A549 (cell line): ENCODE results near the gene PPAT. TPM values are rescaled to one million over a fixed set of nuclear protein-coding genes. Genes with fewer than 3 reads are reported as not detected.
"Not testable (repeated sequence)": the region's sequence is repeated elsewhere in the genome, so short reads cannot be mapped to it uniquely, and the experiment has no call there.

ENCODE experiments used
- ATAC-seq, 2 experiments: fragments of 200-7000 bp in 1 of 2; fragments of >200 bp in 1 of 2; cut with Nextera tagmentation in 1 of 2; cut with Tn5 transposase in 1 of 2; 3 replicates each; pipeline versions ENCODE4 v1.8.0 to v1.9.1; 2018 to 2020; ENCODE audit warnings: mild to moderate bottlenecking in 1 of 2, moderate library complexity in 1 of 2
- CTCF ChIA-PET: fragments of 300-600 bp; sonication (Branson Sonifier 250); formaldehyde crosslinking; extraction: SDS; loops from one replicate; lab custom pipeline; 2021; ENCODE audit warnings: antibody characterized with exemption, inconsistent platforms; lab: Yijun Ruan, JAX
- POLR2A ChIA-PET: fragments of 350-600 bp; formaldehyde crosslinking; extraction: SDS; loops from one replicate; lab custom pipeline; 2021; ENCODE audit warnings: antibody characterized with exemption, inconsistent platforms; lab: Yijun Ruan, JAX
- DNase-seq, 2 experiments: peaks; one replicate each; pipeline versions ENCODE4 v3.0.0 to v3.0.0-alpha.2; 2011 to 2016; ENCODE audit warnings: low read depth in 1 of 2, low spot score in 1 of 2
- FAIRE-seq: peaks from 2 replicates; lab custom pipeline; 2011; peaks lifted over from hg19 to GRCh38; lab: Jason Lieb, UNC
- H3K27ac ChIP-seq, 2 experiments: fragments of >200 bp; sonication (Bioruptor Twin); formaldehyde crosslinking; 3 replicates each; pipeline ENCODE4 v1.5.1; 2016 to 2017
- H3K4me1 ChIP-seq: fragments of >200 bp; sonication (Bioruptor Twin); formaldehyde crosslinking; 3 replicates; pipeline ENCODE4 v1.6.1; 2016
- H3K4me2 ChIP-seq: fragments of >200 bp; sonication (Bioruptor Twin); formaldehyde crosslinking; 3 replicates; pipeline ENCODE4 v1.6.1; 2016
- H3K4me3 ChIP-seq: fragments of >200 bp; sonication (Bioruptor Twin); formaldehyde crosslinking; 3 replicates; pipeline ENCODE4 v1.5.1; 2016
- H3K9me3 ChIP-seq: fragments of >200 bp; sonication (Bioruptor Twin); formaldehyde crosslinking; 3 replicates; pipeline ENCODE4 v1.6.1; 2016
- ATOH8 ChIP-seq: fragments of 250-450 bp; sonication (Bioruptor Pico); IDR thresholded peaks from 2 replicates; pipeline ENCODE4 v1.5.0; 2020; ENCODE audit warnings: low read depth, mild to moderate bottlenecking, moderate library complexity
- E2F6 ChIP-seq: IDR thresholded peaks from 2 replicates; pipeline ENCODE4 v1.6.1; 2012; ENCODE audit warnings: low read depth, borderline replicate concordance
- EHF ChIP-seq: fragments of 250-450 bp; sonication (Bioruptor Pico); IDR thresholded peaks from 2 replicates; pipeline ENCODE4 v1.5.0; 2020; ENCODE audit warnings: mild to moderate bottlenecking
- ELK1 ChIP-seq: fragments of 150-350 bp; IDR thresholded peaks from 2 replicates; pipeline ENCODE4 v1.6.1; 2014; ENCODE audit warnings: low read depth, mild to moderate bottlenecking, low read length
- FOSL2 ChIP-seq, 2 experiments: fragments of 450-650 bp in 1 of 2; fragments of >200 bp in 1 of 2; sonication (Bioruptor Twin) in 1 of 2; formaldehyde crosslinking; IDR thresholded peaks; 2 replicates each; pipeline versions ENCODE4 v1.5.0 to v1.6.1; 2016 to 2020; ENCODE audit warnings: mild to moderate bottlenecking in 1 of 2, moderate library complexity in 1 of 2
- HDAC2 ChIP-seq: fragments of 200-600 bp; sonication (generic); IDR thresholded peaks from 2 replicates; pipeline ENCODE4 v1.6.1; 2016
- HES2 ChIP-seq: fragments of >200 bp; sonication (Bioruptor Twin); formaldehyde crosslinking; IDR thresholded peaks from 2 replicates; pipeline ENCODE4 v1.6.1; 2016
- HEYL ChIP-seq: fragments of 250-450 bp; sonication (Bioruptor Pico); IDR thresholded peaks from 2 replicates; pipeline ENCODE4 v1.8.0; 2021; ENCODE audit warnings: mild to moderate bottlenecking, moderate library complexity
- HMGXB4 ChIP-seq: fragments of 250-450 bp; sonication (Bioruptor Pico); IDR thresholded peaks from 2 replicates; pipeline ENCODE4 v1.5.0; 2021; ENCODE audit warnings: mild to moderate bottlenecking, moderate library complexity, borderline replicate concordance
- KDM1A ChIP-seq: fragments of 200-600 bp; sonication (generic); IDR thresholded peaks from 2 replicates; pipeline ENCODE4 v1.6.1; 2016; ENCODE audit warnings: low read depth, mild to moderate bottlenecking
- POLR2A ChIP-seq: IDR thresholded peaks from 2 replicates; pipeline ENCODE4 v1.6.1; 2012; ENCODE audit warnings: mild to moderate bottlenecking, low read length
- SMC3 ChIP-seq: fragments of >200 bp; sonication (Bioruptor Twin); formaldehyde crosslinking; IDR thresholded peaks from 3 replicates; pipeline ENCODE4 v1.6.1; 2018; ENCODE audit warnings: inconsistent platforms
- SREBF2 ChIP-seq: fragments of 450-650 bp; IDR thresholded peaks from 2 replicates; pipeline ENCODE4 v1.6.1; 2014; ENCODE audit warnings: mild to moderate bottlenecking, moderate library complexity
- TFCP2L1 ChIP-seq: fragments of 250-450 bp; sonication (Bioruptor Pico); IDR thresholded peaks from 2 replicates; pipeline ENCODE4 v1.5.0; 2021; ENCODE audit warnings: mild to moderate bottlenecking
- TP53 ChIP-seq: fragments of 250-450 bp; sonication (Bioruptor Pico); IDR thresholded peaks from 2 replicates; pipeline ENCODE4 v1.5.0; 2021; ENCODE audit warnings: mild to moderate bottlenecking, moderate library complexity
- WGBS: methylation state at CpG from one replicate; pipeline ENCODE4 v1.1.6; 2017; ENCODE audit errors: missing lambda C conversion rate; 5-methylcytosine and 5-hydroxymethylcytosine counted together
- polyA plus RNA-seq, 4 experiments: library from polyadenylated mRNA; depleted of rRNA in 3 of 4; stranded (reverse); fragments of >200 nt; fragmentation: RNase III in 1 of 4; extraction: RNeasy Plus Mini Kit Qiagen cat#74134 plus additional on column Dnase treatment in 1 of 4; gene quantifications; 2 replicates in 3 of 4; 3 replicates in 1 of 4; pipeline ENCODE4 v1.2.3, GENCODE V29; 2011 to 2017

The PPAT gene
- polyA plus RNA-seq, 2 of the 4 experiments (the other 2 are of a cell fraction), result 22.8 to 26.7 TPM

- 1% methylated on average over 8 of the region's 8 CpGs for WGBS
- peak overlapping the region; percentile 98 for H3K4me3 ChIP-seq
- DNase-seq, result no peak
- TF ChIP-seq ELK1, result no peak
- TF ChIP-seq SMC3, result no peak
- no peak for TF ChIP-seq KDM1A
- no peak for TF ChIP-seq TFCP2L1 (CRISPR knock-in tag)
- TF ChIP-seq HDAC2, result no peak
- no peak for TF ChIP-seq TP53 (CRISPR knock-in tag)
- TF ChIP-seq SREBF2, result no peak
- TF ChIP-seq HEYL, result no peak
- no peak for TF ChIP-seq EHF
- no peak for TF ChIP-seq E2F6
- FAIRE-seq, result no peak
- peak overlapping the region; percentile 88 for H3K4me2 ChIP-seq
- H3K27ac ChIP-seq, result peak overlapping the region; percentile 98 to 100
- ATAC-seq, result 0 out of 6 replicates have a peak, but pooled peaks of 1 of the 2 experiments have one; percentile 5
- no peaks in the 10 kb centered on the region for H3K9me3 ChIP-seq
- ChIA-PET POLR2A (interaction anchor here (0.9 to 3.7 kb wide), 6 partner anchors 32 to 511 kb away, joined by 3 to 33 read pairs (median 6); partner anchors contain the start of genes AASDH, PAICS and PPAT), CTCF (interaction anchor here (1.3 kb wide), 1 partner anchor 78 kb away, joined by 4 read pairs; no protein-coding TSS in a partner anchor)
- peaks cover 27% of the 10 kb centered on the region; the same call in 2 of the 3 replicates for H3K4me1 ChIP-seq
Observed at GRCh38 chr4:56466910-56467283, 31.5 kb upstream of the PPAT start.

- ChIA-PET CTCF (interaction anchor here (1.2 to 1.3 kb wide), 2 partner anchors 9 to 78 kb away, joined by 3 to 4 read pairs; no protein-coding TSS in a partner anchor), POLR2A (interaction anchor here (0.6 to 3.7 kb wide), 9 partner anchors 8 to 511 kb away, joined by 3 to 33 read pairs (median 5); partner anchors contain the start of genes AASDH, PAICS and PPAT)
- Histone ChIP-seq H3K4me2 (peak overlapping the region; percentile 88), H3K4me3 (peak overlapping the region; percentile 98), H3K27ac (peak overlapping the region; percentile 98 to 100), H3K4me1 (peaks cover 27% of the 10 kb centered on the region; the same call in 2 of the 3 replicates)
- not testable (repeated sequence) for H3K9me3 ChIP-seq; FAIRE-seq; TF ChIP-seq FOSL2 (IDR thresholded peaks at IDR 0.05)
- WGBS, result 3% methylated on average over 8 of the region's 8 CpGs
- ATAC-seq (peak; percentile 81 to 82), DNase-seq (peak; percentile 69 to 80)
- TF ChIP-seq POLR2A (peak; percentile 34), FOSL2 (CRISPR knock-in tag; IDR thresholded peaks at IDR 0.05) (peak; percentile 45; the same call in 1 of the 2 replicates)
Observed at GRCh38 chr4:56466296-56466761, 30.9 kb upstream of the PPAT start.

- no peak for TF ChIP-seq ATOH8
- peak overlapping the region; percentile 88 for H3K4me2 ChIP-seq
- H3K27ac ChIP-seq, result peak overlapping the region; percentile 98 to 100
- peaks cover 27% of the 10 kb centered on the region; the same call in 2 of the 3 replicates for H3K4me1 ChIP-seq
- H3K4me3 ChIP-seq, result peak overlapping the region; percentile 98
- no peaks in the 10 kb centered on the region for H3K9me3 ChIP-seq
- FAIRE-seq (no peak), ATAC-seq (peak in 1 of 2 experiments; percentile 7; a peak in 2 of 6 replicates), DNase-seq (no peak)
- ChIA-PET CTCF (interaction anchor here (1.2 to 1.3 kb wide), 2 partner anchors 10 to 79 kb away, joined by 3 to 4 read pairs; no protein-coding TSS in a partner anchor), POLR2A (interaction anchor here (0.6 to 3.7 kb wide), 9 partner anchors 7 to 512 kb away, joined by 3 to 33 read pairs (median 5); partner anchors contain the start of genes AASDH, PAICS and PPAT)
- WGBS, result 72% methylated on average over 9 of the region's 10 CpGs
Observed at GRCh38 chr4:56465599-56466295, 30.3 kb upstream of the PPAT start.

GRCh38 chr4:56464581-56464980 is 29.2 kb upstream of the PPAT start:
- DNase-seq, result no peak
- Histone ChIP-seq H3K27ac (no peak overlapping the region), H3K4me2 (peak overlapping the region; percentile 88)
- CTCF ChIA-PET, result interaction anchor here (0.9 kb wide), 1 partner anchor 335 kb away, joined by 3 read pairs; no protein-coding TSS in a partner anchor
- TF ChIP-seq HMGXB4 (CRISPR knock-in tag) (no peak), HES2 (no peak)
- TF ChIP-seq, all 56 proteins: peak for 0
- no peak for ATAC-seq
- Histone ChIP-seq H3K4me3 (no peak overlapping the region), H3K4me1 (peaks cover 31% of the 10 kb centered on the region; the same call in 2 of the 3 replicates), H3K9me3 (no peaks in the 10 kb centered on the region)
- no peak for FAIRE-seq
- WGBS, result 69% methylated on average over 3 of the region's 3 CpGs
- POLR2A ChIA-PET, result no interaction called here
